ENCODE data around the gene FCRL3. TPM values are rescaled to one million over a fixed set of nuclear protein-coding genes. Genes with fewer than 3 reads are reported as not detected.
"Not testable (repeated sequence)": the region's sequence is repeated elsewhere in the genome, so short reads cannot be mapped to it uniquely, and the experiment has no call there.

The FCRL3 gene, protein sequence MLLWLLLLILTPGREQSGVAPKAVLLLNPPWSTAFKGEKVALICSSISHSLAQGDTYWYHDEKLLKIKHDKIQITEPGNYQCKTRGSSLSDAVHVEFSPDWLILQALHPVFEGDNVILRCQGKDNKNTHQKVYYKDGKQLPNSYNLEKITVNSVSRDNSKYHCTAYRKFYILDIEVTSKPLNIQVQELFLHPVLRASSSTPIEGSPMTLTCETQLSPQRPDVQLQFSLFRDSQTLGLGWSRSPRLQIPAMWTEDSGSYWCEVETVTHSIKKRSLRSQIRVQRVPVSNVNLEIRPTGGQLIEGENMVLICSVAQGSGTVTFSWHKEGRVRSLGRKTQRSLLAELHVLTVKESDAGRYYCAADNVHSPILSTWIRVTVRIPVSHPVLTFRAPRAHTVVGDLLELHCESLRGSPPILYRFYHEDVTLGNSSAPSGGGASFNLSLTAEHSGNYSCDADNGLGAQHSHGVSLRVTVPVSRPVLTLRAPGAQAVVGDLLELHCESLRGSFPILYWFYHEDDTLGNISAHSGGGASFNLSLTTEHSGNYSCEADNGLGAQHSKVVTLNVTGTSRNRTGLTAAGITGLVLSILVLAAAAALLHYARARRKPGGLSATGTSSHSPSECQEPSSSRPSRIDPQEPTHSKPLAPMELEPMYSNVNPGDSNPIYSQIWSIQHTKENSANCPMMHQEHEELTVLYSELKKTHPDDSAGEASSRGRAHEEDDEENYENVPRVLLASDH
- under 1 TPM in 2 of 3 donors, not detected in 1; 0.04 to 0.09 TPM for polyA plus RNA-seq (ENCODE audit: insufficient read length in 3 of 3)
- long read RNA-seq, donor 1, result 0 reads
- long read RNA-seq, donor 2, result 0 reads
- long read RNA-seq, donor 3, result 0 reads
- long read RNA-seq, donor 4, result 0 reads
- long read RNA-seq, donor 5, result 0 reads
- long read RNA-seq, donor 6, result 0 reads
- long read RNA-seq, donor 7, result 0 reads
- long read RNA-seq, donor 8, partial matches to known transcripts, result 20 of 20 reads
- long read RNA-seq, donor 8, other reads (novel, unspliced or antisense), result 0 of 20 reads
- long read RNA-seq, donor 9, result 0 reads
- long read RNA-seq, donor 10, result 0 reads
- long read RNA-seq, donor 11, result 0 reads
- long read RNA-seq, donor 12, result 0 reads
- long read RNA-seq, donor 13, result 0 reads
- long read RNA-seq, donor 14, result 0 reads
- long read RNA-seq, donor 15, result 0 reads
- long read RNA-seq, donor 16, result 0 reads

DNA sequence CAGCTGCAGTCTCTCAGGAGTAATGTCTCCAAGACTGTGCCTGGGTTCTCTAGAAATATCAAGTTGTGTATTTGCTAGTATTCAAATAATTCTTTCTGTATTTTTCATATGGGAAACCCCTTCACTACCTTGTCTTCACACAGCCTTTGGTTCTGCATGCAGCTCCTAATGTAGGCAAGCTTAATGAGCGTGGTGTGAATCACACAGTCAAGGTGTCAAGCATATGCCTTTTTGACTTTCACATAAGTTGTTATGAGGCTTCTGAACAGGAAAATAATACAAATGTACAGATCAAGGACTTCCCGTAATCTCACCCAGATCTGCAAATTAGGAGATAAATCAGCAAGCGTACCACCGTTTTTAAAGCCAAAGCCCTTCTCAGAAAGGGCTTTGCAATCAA is at the start of gene FCRL3:
FCRL3 (minus strand) TSS at position 38 of the 400 bp plus-strand sequence. CDS start 280 bp downstream, outside the sequence.
- no peak for DNase-seq (ENCODE audit: extremely low read depth in 1 of 11, low read depth in 9 of 11, low spot score in 4 of 11)

DNA sequence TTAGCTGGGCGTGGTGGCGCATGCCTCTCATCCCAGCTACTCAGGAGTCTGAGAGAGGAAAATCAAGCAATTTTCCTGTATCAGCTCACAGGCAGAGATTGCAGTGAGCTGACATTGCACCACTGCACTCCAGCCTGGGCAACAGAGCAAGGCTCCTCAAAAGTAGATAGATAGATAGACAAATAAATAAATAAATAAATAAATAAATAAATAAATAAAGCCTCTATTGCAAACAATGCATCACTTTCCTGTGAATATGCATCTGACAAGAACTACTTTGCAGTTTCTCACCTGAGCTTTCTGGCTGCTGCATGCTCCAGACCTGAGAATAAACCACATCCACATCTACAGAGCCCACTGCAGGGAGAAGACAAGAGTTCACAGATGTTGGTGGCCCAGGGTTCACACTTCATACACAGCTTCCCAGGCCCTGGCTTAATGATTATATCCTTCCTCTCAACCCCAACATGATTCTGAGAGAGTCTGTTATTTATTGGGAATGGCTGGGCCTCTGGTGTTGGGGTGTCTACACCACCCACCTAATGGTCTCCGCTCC is 47.8 kb upstream of the FCRL3 start:
- DNase-seq (ENCODE audit: extremely low read depth in 1 of 11, low read depth in 9 of 11, low spot score in 4 of 11), result no peak

DNA sequence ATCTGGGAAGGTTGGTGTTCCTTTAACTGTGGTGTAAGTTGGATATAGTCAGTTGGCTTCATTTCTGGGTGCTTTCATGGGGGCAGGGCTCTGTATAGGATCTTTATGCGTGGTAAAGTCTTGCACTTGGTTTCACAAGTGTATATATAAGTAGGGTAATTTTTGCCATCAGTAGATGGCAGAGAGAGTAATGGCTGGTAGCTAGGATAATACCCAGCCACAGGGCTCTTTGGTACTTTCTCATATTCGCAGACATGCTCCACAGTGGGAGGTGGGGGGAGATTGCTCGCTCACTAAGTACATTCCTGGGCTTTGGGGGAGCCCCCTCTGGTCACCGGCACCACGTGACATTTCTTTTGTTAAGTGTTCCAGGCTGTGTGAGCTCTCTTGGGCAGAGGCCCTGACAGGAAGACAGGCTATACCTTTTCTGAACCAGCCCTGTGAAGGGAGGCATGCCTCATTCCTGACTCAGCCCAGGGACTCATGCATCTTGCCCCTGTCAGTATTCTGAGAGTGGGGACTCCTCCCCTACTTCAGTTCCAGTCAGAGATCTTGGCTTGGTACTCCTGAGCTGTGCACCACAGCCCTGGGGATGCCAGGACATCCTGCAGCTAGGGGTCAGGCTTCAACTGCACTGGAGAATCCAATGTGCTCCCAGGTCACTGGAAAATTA is 38.8 kb upstream of the FCRL3 start:
- no peak for DNase-seq (ENCODE audit: extremely low read depth in 1 of 11, low read depth in 9 of 11, low spot score in 4 of 11)

DNA sequence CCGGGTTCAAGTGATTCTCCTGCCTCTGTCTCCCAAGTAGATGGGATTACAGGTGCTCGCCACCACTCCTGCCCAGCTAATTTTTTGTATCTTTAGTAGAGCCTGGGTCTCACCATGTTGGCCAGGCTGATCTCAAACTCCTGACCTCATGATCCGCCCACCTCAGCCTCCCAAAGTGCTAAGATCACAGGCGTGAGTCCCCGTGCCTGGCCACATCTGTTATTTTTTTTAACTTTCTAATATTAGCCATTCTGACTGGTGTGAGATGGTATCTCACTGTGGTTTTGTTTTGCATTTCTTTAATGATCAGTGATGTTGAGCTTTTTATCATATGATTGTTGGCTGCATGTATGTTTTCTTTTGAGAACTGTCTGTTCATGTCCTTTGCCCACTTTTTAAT is 35.4 kb upstream of the FCRL3 start:
- DNase-seq (ENCODE audit: extremely low read depth in 1 of 11, low read depth in 9 of 11, low spot score in 4 of 11), result not testable (repeated sequence)

DNA sequence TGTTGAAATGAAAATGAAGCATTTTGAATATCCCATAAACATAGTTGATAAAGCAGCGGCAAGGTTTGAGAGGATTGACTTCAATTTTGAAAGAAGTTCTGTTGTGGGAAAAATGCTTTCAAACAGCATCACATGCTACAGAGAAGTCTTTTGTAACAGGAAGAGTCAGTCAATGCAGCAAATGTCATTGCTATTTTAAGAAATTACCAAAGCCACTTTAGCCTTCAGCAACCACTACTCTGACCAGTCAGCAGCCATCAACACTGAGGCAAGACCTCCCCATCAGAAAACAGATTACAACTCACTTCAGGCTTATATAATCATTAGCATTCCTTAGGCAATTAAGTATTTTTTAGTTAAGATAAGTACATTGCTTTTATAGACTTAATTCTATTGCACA is 33.8 kb upstream of the FCRL3 start:
- DNase-seq (ENCODE audit: extremely low read depth in 1 of 11, low read depth in 9 of 11, low spot score in 4 of 11), result no peak

DNA sequence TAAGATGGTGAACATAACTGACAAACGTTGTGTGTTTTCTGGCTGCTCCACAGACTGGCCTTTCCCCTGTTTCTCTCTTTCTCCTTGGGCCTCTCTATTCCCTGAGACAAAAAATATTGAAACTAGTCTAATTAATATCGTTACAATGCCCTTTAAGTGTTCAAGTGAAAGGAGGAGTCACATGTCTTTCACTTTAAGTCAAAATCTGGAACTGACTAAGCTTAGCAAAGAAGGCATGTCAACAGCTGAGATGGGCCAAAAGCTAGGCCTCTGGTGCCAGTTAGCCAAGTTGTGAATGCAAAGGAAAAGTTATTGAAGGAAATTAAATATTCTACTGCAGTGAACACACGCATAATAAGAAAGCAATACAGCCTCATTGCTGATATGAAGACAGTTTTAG is 32.2 kb upstream of the FCRL3 start:
- DNase-seq (ENCODE audit: extremely low read depth in 1 of 11, low read depth in 9 of 11, low spot score in 4 of 11), result no peak

DNA sequence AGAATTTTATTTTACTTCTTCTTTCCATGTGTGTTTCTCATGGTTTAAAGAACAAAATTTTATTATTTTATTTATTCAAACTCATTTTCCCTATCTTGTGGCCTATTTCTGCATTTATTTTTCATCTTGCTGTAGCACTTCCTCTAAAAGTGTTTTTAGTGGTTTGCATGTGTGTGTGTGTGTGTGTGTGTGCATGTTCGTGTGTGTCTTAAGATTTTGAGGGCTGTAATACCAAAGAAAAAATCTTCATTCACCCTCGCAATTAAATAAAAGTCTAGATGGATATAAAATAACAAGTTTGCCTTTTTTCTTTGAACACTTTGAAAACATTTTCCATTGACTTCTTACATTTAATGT is 24.6 kb upstream of the FCRL3 start:
- no peak for DNase-seq (ENCODE audit: extremely low read depth in 1 of 11, low read depth in 9 of 11, low spot score in 4 of 11)

DNA sequence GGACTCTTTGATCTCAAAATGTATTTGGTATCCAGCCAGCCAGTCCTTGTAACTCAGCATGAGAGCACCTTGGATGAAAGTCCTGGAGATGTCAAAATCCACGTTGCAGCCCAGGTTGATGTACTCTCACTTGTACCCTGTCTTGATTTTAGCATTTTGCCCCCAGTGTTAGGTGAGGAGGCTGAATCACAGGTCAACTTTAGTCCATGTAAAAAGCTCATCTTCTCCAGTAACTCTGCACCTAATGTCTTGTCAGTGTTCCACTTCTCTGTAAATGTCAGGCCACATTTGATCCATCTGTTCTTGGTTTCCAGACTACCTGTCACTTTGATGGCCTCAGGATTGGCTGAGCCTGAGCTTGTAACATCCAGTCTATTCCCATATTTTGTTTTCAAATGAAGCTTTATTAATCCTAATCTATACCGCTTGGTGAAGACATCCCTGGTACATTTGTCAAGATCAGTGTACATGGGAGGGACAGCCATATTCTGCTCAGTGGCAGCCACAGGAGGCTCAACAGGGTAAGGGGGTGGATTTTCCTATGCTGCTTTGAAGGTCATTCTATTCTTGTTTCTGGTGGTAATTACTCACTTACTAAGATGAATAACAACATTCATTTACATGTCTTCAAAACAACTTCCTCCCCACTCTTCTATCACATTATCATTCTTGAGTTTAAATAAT is 24.1 kb upstream of the FCRL3 start:
- DNase-seq (ENCODE audit: extremely low read depth in 1 of 11, low read depth in 9 of 11, low spot score in 4 of 11), result no peak

DNA sequence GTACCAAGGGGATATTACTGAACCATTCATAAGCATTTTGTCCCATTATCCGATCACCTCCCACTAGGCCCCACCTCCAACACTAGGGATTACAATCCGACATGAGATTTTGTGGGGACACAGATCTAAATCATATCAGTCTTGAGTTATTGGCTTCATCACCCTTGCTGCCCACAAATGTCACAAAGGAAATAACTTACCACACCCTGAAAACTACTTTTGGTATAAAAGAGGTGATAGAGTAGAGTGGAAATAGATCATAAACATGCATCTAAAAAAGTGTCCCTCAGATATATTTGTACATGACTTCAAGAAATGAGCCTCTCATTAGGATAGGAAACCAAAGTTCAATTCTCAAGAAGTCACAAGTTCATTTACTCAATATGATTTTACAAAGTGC is 22.6 kb upstream of the FCRL3 start:
- DNase-seq (ENCODE audit: extremely low read depth in 1 of 11, low read depth in 9 of 11, low spot score in 4 of 11), result no peak

DNA sequence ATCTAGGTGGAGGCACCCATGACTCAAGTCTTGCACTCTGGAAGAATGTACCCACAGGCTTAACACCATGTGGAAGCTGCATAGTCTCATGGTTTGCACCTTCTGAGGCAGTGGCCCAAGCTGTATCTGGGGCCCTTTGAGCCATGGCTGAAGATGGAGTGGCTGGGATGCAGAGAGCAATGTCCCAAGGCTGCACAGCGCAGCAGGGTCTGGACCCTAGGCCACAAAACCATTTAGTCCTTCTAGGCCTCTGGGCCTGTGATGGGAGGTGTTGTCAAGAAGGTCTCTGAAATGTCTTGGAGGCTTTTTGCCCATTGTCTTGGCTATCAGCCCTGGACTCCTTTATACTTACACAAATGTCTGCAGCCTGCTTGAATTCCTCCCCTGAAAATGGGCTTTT is 21.4 kb upstream of the FCRL3 start:
- DNase-seq (ENCODE audit: extremely low read depth in 1 of 11, low read depth in 9 of 11, low spot score in 4 of 11), result no peak

DNA sequence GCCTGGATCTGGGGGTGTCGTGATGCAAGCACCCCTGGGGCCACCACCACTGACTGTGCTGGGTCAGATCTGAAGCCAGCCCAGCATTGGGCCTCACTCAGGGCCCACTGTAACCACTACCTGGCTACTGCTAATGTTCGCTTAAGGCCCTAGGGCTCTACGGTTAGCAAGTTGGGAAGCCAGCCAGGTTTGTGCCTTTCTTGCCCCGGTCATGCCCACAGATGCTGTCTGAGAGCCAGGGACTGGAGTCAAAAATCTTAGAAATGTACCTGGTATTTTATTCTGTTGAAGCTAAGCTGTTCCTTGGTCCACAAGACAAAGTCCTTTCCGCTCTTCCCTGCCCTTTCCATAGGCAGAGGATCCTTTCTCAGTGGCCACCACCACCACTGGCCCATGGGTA is 15.2 kb upstream of the FCRL3 start:
- DNase-seq (ENCODE audit: extremely low read depth in 1 of 11, low read depth in 9 of 11, low spot score in 4 of 11), result no peak

DNA sequence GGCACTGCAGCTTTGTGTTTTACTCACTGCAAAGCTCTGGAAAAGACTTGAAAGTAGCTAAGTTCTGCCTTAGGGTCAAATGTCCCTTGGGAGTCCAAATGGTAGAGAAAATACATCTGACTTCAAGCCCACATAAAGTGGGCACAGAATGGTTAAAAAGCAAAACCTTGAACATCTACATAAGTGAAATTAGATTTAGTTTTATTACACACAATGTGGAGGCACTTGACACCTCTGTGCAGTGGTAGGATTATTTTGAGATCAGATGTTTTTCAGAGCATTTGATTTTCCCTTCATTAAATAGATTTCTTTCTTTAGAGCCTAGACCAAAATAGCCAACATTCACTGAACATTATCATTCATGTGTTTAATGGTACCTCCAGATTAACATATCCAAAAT is 11.2 kb upstream of the FCRL3 start:
- DNase-seq (ENCODE audit: extremely low read depth in 1 of 11, low read depth in 9 of 11, low spot score in 4 of 11), result no peak

DNA sequence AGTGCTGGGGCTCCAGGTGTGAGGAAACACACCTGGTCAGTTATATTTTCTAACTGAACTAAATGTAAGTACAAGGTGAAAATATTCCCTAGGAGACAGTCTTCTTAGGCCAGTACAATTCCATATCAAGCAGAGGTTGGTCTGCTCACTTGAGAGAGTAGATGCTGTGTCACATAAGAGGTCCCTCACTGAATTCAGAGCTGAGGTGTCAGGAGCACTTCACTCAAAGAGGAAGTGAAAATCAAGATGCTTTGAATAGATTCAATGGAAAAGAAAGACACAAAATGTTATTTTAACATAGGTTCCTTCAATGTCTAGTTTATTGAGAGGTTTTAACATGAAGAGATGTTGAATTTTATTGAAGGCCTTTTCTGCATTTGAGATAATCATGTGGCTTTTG is 4.3 kb upstream of the FCRL3 start:
- DNase-seq (ENCODE audit: extremely low read depth in 1 of 11, low read depth in 9 of 11, low spot score in 4 of 11), result no peak

DNA sequence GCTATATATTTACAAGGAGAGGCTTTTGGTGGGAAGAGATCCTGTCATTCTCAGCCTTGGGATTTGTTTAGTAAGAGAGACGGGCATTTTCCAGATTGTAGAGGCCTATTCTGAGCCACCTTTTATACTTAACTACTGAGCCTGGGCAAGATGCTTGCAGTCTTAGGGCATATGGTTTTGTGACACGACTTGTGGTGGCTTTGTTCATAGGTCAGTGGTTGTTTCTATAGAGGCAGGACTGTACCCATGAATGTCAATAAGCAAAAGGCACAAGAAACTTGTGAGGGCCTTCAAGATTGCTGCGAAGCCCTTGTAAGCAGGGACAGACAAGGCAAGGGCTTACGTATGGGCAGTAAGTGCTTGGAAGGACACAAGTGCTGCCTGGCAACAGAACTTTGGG is 3.4 kb upstream of the FCRL3 start:
- DNase-seq (ENCODE audit: extremely low read depth in 1 of 11, low read depth in 9 of 11, low spot score in 4 of 11), result no peak

DNA sequence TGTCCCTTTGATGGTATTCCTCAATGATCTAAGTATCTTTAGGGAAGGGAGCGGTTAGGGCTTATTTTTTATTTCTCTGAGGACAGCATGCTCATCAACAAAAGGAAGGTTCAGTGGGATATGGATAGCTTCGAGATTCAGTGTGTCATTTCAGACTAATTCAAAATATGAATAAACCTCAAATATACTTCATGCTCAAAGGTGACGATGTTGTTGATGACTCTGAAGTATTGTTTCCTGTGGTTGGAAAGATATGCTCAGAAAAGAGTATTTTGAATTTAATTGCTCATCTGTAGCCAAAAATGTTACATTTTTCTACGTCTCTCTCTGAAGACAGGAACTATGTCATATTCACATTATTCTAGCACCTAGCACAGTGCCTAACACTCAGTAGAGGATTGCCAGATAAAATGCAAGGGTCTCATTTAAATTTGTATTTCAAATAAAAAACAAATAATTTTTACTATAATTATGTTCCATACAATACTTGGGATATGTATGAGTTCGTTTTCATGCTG is 1.8 kb upstream of the FCRL3 start:
- no peak for DNase-seq (ENCODE audit: extremely low read depth in 1 of 11, low read depth in 9 of 11, low spot score in 4 of 11)

DNA sequence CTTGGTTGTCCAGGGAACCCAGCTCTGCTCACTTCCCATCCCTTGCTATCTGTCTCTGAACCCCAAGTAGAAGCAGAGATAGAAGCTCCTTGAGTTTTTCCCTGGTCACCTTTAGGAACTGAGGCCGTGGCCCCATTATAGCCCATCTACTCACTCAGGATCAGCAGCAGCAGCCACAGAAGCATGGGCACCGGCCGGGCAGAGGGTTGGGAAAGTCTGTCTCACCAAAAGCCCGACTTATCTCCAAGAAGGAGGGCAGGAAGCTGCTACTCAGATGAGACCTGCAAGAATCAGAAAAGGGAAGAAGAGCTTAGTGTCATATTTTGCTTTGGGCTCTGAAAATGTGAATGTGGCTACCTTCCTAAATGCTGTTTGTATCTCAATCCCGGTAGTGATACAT is 264 bp downstream of the FCRL3 start:
- no peak for DNase-seq (ENCODE audit: extremely low read depth in 1 of 11, low read depth in 9 of 11, low spot score in 4 of 11)

DNA sequence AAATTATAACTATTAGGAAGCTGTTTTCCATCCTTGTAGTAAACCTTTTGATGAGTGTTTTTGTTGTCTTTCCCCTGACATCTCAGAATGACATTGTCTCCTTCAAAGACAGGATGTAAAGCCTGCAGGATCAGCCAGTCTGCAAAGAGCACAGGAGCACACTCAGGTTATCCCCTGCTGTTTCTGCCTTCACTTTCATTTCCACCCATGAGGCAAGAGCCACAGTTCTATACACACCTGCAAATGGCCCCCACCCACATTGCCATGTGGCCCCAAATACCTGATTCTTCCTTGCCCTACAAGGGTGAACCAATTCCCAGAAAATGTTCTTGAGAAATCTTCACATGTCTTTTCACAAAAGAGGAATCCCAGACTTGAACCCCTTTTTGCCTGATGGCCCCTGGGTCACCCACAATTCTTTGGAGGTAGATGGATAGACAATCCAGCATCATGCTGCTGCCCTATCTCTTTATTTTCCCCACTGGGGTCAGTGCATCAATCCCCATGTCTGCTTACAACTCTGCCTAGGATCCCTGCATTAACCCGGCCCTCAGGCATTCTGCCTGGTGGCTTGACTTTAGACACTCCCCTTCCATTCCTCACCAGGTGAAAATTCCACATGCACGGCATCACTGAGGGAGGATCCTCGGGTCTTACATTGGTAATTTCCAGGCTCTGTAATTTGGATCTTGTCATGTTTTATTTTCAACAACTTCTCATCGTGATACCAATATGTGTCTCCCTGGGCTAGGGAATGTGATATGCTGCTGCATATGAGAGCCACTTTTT is 2.6 kb downstream of the FCRL3 start:
- DNase-seq (ENCODE audit: extremely low read depth in 1 of 11, low read depth in 9 of 11, low spot score in 4 of 11), result no peak
